GM21717 (cell line): ENCODE data around the gene SCN8A.

Experiments used
- ATAC-seq: cut with Tn5 transposase; IDR thresholded peaks from one replicate; pipeline ENCODE4 v1.9.1; 2021; ENCODE audit warnings: mild to moderate bottlenecking, moderate library complexity; ENCODE audit not compliant: unreplicated experiment

The SCN8A gene

GRCh38 chr12:51702587-51702986, 111.6 kb downstream of the SCN8A start:
- ATAC-seq, result no peak

DNA sequence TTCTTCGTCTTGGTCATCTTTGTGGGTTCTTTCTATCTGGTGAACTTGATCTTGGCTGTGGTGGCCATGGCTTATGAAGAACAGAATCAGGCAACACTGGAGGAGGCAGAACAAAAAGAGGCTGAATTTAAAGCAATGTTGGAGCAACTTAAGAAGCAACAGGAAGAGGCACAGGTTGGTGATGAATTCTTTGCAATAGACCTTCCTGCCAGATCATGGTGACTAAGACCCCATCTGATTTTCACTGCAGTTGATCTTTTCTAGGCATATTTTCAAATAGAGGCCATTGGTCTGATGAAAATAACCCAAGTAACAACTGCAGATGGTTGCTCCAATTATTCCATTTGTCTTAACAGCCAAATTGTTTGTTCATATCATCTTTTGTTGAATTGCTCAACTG, 114.4 kb downstream of the SCN8A start:
- ATAC-seq, result no peak

DNA sequence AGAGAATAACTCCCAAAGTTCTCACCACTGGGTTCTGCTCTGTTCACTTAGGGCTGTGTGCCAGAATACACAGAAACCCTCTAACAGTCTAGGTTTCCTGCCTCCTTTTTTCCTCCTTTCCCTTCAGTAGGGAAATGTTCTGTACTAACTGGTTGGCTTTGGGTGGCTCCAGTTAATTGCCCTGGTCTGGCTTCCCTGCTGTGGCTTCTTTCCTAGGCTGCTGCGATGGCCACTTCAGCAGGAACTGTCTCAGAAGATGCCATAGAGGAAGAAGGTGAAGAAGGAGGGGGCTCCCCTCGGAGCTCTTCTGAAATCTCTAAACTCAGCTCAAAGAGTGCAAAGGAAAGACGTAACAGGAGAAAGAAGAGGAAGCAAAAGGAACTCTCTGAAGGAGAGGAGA, 115.2 kb downstream of the SCN8A start:
- ATAC-seq, result no peak

DNA sequence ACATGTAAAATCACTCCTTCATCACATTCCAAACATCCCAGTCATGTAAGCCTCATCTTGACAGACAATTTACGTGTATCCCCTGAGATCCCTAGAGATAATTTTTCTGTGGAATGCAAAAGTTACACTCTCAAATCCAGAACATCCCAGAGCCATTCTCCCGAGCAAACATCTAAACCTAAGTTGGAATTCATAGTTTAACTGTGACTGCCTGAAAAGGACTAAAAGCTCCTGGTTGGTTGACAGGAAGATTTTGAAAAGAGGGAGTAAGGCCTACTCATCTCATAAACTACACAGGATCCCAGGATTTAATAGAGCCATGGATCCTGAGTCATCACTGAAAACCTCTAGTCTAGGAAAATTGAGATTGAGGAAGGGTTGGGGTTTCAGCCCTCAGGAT, 123.6 kb downstream of the SCN8A start:
- ATAC-seq, result no peak

- no peak for ATAC-seq
Observed at GRCh38 chr12:51717326-51717925, 126.4 kb downstream of the SCN8A start.

DNA sequence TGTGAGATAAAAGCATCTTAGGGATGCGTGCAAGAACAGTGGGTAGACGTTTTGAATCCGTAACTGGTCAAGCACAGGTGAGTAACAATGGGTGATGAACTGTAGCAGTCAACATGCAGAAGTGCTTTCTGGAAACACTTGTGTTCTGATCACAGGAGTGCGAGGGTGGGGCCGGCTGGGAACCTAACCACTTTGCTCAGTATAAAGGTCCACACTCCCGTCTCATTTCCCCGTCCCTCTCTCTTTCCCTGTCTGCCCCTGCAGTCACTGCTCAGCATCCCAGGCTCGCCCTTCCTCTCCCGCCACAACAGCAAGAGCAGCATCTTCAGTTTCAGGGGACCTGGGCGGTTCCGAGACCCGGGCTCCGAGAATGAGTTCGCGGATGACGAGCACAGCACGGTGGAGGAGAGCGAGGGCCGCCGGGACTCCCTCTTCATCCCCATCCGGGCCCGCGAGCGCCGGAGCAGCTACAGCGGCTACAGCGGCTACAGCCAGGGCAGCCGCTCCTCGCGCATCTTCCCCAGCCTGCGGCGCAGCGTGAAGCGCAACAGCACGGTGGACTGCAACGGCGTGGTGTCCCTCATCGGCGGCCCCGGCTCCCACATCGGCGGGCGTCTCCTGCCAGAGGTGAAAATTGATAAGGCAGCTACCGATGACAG, 130.4 kb downstream of the SCN8A start:
- ATAC-seq, result no peak

GRCh38 chr12:51722431-51722830, 131.4 kb downstream of the SCN8A start:
- no peak for ATAC-seq

- no peak for ATAC-seq
Observed at GRCh38 chr12:51726161-51726560, 135.1 kb downstream of the SCN8A start.

DNA sequence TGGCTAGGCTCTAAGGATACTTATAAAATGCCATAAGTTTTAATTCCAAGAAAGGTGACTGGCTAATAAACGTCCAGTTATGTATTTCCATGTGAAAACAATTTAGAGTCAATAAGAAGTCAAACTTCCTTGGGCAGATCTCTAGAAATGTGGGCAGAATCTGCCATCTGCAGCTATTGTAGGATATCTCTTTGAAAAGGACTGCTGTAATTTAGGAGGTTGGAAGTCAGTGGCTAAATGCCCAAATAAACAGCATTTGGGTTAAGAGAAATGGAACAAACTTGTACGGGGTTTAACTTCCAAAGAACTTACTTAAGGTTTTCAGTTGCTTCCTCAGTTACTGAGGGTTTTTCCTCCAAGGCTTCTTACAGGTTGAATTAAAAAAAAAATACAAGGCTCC, 135.9 kb downstream of the SCN8A start:
- no peak for ATAC-seq

DNA sequence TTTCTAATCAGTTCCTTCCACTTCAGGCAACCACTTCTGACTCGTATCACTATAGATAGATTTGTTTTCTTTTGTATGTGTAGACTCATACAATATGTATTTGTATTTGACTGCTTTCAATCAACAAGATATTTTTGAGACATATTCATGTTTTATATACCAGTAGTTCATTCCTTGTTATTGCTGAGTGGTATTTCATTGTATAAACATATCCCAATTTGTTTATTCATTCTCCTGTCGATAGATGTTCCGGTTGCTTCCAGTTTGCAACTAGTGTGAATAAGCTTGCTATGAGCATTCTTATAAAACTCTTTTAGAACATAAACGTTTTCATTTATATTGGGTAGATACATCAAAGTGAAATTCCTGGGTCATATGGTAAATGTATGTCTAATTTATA, 138.3 kb downstream of the SCN8A start:
- ATAC-seq, result no peak

- ATAC-seq, result no peak
Observed at GRCh38 chr12:51730745-51731144, 139.7 kb downstream of the SCN8A start.

- no peak for ATAC-seq
Observed at GRCh38 chr12:51740536-51740935, 149.5 kb downstream of the SCN8A start.

GRCh38 chr12:51744235-51744634, 153.2 kb downstream of the SCN8A start:
- ATAC-seq, result no peak

- no peak for ATAC-seq
Observed at GRCh38 chr12:51744957-51745356, 153.9 kb downstream of the SCN8A start.

DNA sequence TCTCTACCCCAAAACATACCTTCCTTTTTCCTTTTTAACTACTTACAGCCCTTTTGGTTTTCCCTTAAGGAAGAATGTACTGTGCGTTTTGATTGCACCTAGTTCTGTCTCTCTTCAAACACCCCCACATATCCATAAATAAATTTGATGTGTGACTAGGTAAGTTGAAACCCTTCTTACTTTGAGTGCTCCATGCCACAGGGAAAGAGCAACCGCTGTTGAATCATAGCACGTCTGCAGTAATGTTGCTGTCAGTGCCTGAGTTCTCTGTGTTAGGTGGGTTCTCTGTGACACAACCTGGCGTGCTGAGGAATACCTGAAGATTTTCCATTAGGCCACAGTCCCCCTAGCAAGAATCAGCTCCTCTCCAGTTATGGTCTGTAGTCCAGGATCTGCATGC, 155.4 kb downstream of the SCN8A start:
- ATAC-seq, result no peak

DNA sequence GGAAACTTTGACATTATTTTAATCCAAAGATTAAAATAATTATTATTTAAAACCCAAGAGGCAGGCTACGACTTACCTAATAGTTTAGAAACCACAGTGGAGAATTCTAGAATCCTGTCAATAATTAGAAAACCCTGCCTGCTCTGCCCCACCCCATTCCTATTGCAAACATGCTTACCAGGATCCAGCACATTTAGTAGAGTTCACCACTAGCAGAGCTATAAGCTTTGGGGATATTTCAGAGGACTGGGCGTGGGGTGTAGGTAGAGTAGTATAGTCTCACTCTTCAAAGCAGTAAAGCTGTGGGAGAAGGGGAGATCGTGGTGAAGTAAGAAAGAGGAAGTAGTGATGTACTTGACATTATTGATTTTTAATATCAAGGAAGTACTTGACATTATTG, 157.2 kb downstream of the SCN8A start:
- no peak for ATAC-seq

GRCh38 chr12:51749206-51749985, 158.4 kb downstream of the SCN8A start:
- no peak for ATAC-seq

GRCh38 chr12:51749986-51750317, 158.9 kb downstream of the SCN8A start:
- no peak for ATAC-seq

GRCh38 chr12:51751661-51752060, 160.6 kb downstream of the SCN8A start:
- ATAC-seq, result no peak

GRCh38 chr12:51752234-51752889, 161.3 kb downstream of the SCN8A start:
- ATAC-seq, result no peak

DNA sequence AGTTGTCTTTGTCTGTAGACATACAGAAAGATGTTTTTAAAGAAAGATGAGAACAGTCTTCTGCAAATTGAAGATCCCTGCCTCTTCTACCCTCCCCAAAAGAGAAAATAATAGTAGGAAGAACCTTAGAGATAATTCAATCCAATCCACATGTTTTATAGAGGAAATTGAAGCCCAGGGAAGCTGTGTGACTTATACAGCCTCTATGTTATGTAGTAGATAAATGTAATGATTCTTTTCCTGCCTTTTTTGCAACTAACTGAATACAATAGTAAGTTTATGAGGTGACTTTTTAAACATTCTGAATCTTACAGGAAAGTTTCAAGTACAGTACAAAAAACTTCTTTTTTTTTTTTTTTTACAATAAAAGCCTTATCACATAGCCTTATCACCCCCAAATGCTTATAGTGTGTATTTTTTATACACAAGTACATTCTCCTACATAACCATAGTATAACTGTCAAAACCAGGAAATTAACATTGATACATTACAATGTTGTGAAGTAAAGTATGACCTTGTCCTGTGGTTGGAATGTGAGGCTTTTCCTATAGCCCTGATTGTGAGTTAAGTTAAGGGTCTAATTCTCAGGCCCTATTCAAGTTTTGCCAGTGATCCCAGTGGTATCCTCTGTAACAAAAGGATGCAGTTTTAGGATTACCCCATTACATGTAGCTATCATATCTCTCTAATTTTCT, 163.1 kb downstream of the SCN8A start:
- ATAC-seq, result no peak
